ENCODE data around the gene KCND3.
A peak's percentile ranks its signal among the peaks of the same experiment; 100 is the strongest.

The KCND3 gene

GRCh38 chr1:111873460-111874030, 115.9 kb downstream of the KCND3 start (continued):
- TF ChIP-seq ZNF211 (tag by site-specific recombination; IDR thresholded peaks at IDR 0.05; ENCODE audit: low read depth): no peak

- ChIA-PET CTCF (no interaction called here), POLR2A (no interaction called here)
- Histone ChIP-seq H3K27ac (ENCODE audit: extremely low read depth, low read depth, low read length) (no peak overlapping the region), H3K36me3 (ENCODE audit: control insufficient read depth in 2 of 2, insufficient read depth in 1 of 2, low read length in 2 of 2) (no peaks in the 10 kb centered on the region), H3K4me3 (ENCODE audit: low read depth, low read length) (no peak overlapping the region), H3K4me1 (ENCODE audit: control insufficient read depth, insufficient read depth, low read length) (no peaks in the 10 kb centered on the region), H3K9me3 (ENCODE audit: control insufficient read depth, insufficient read depth, low read depth, low read length) (no peaks in the 10 kb centered on the region)
- TF ChIP-seq PRDM4 (tag by site-specific recombination; IDR thresholded peaks at IDR 0.05): no peak
- no peak for TF ChIP-seq ZNF302 (tag by site-specific recombination; IDR thresholded peaks at IDR 0.05; ENCODE audit: low read depth)
These were observed 119.3 kb downstream of the KCND3 start for GRCh38 chr1:111870181-111870580.

GRCh38 chr1:111867868-111868440, 121.5 kb downstream of the KCND3 start:
- TF ChIP-seq ZNF423 (tag by site-specific recombination; IDR thresholded peaks at IDR 0.05) (no peak), GLIS2 (tag by site-specific recombination; IDR thresholded peaks at IDR 0.05) (no peak), PRDM2 (tag by site-specific recombination; IDR thresholded peaks at IDR 0.05; ENCODE audit: borderline replicate concordance) (no peak), ZBTB21 (tag by site-specific recombination; IDR thresholded peaks at IDR 0.05) (no peak), ZNF132 (tag by site-specific recombination; IDR thresholded peaks at IDR 0.05; ENCODE audit: borderline replicate concordance) (no peak)
- CTCF ChIA-PET: no interaction called here
- Histone ChIP-seq H3K27ac (ENCODE audit: extremely low read depth, low read depth, low read length) (no peak overlapping the region), H3K4me3 (ENCODE audit: low read depth, low read length) (no peak overlapping the region), H3K36me3 (ENCODE audit: control insufficient read depth in 2 of 2, insufficient read depth in 1 of 2, low read length in 2 of 2) (no peaks in the 10 kb centered on the region), H3K9me3 (ENCODE audit: control insufficient read depth, insufficient read depth, low read depth, low read length) (no peaks in the 10 kb centered on the region), H3K4me1 (ENCODE audit: control insufficient read depth, insufficient read depth, low read length) (no peaks in the 10 kb centered on the region)
- POLR2A ChIA-PET: no interaction called here

- POLR2A ChIA-PET: no interaction called here
These were observed 124.6 kb downstream of the KCND3 start for GRCh38 chr1:111864862-111865261.

More at GRCh38 chr1:111864862-111865261, 124.6 kb downstream of the KCND3 start:
- no peak overlapping the region for H3K27ac ChIP-seq (ENCODE audit: extremely low read depth, low read depth, low read length)
- H3K4me1 ChIP-seq (ENCODE audit: control insufficient read depth, insufficient read depth, low read length): no peaks in the 10 kb centered on the region
- no peaks in the 10 kb centered on the region for H3K36me3 ChIP-seq (ENCODE audit: control insufficient read depth in 2 of 2, insufficient read depth in 1 of 2, low read length in 2 of 2)
- TF ChIP-seq ZNF341 (tag by site-specific recombination; IDR thresholded peaks at IDR 0.05; ENCODE audit: low read depth) (0 out of 2 replicates have a peak, but pooled peaks have one; percentile 34), ZSCAN16 (tag by site-specific recombination; IDR thresholded peaks at IDR 0.05) (no peak), ZBTB48 (tag by site-specific recombination; IDR thresholded peaks at IDR 0.05) (no peak), REST (tag by site-specific recombination; IDR thresholded peaks at IDR 0.05) (peak; percentile 94)
- CTCF ChIA-PET: no interaction called here
- H3K9me3 ChIP-seq (ENCODE audit: control insufficient read depth, insufficient read depth, low read depth, low read length): no peaks in the 10 kb centered on the region
- H3K4me3 ChIP-seq (ENCODE audit: low read depth, low read length): no peak overlapping the region
